IMR-90 (cell line): ENCODE data around the gene TPM4. TPM values are rescaled to one million over a fixed set of nuclear protein-coding genes. Genes with fewer than 3 reads are reported as not detected.
A peak's percentile ranks its signal among the peaks of the same experiment; 100 is the strongest.

Experiments
- ATAC-seq: fragments of 200-7000 bp; cut with Tn5 transposase; 2 replicates; pipeline ENCODE4 v1.9.1; 2020; ENCODE audit warnings: low read depth, mild to moderate bottlenecking, moderate library complexity
- BruUV-seq: library from RNA; stranded (reverse); fragments of 400-500 nt; replicated peaks from 2 replicates; lab custom pipeline; 2021; lab: Mats Ljungman, UMichigan
- CTCF ChIA-PET: fragments of 300-600 bp; formaldehyde crosslinking; extraction: SDS; loops from one replicate; lab custom pipeline; 2021; ENCODE audit warnings: antibody characterized with exemption; lab: Yijun Ruan, JAX
- POLR2A ChIA-PET: fragments of 300-600 bp; sonication (Branson Sonifier 250); formaldehyde crosslinking; loops from one replicate; lab custom pipeline; 2022; ENCODE audit warnings: antibody characterized with exemption; ENCODE audit not compliant: unreplicated experiment; lab: Charles Lee
- DNase-seq: peaks from one replicate; pipeline ENCODE4 v3.0.0; 2013
- H2AFZ ChIP-seq: replicated peaks from 2 replicates; pipeline ENCODE3; 2013; ENCODE audit warnings: low read length, mild to moderate bottlenecking; ENCODE audit not compliant: poor library complexity
- H2AK5ac ChIP-seq: 2 replicates; pipeline ENCODE4 v1.6.1; 2013; ENCODE audit warnings: low read depth, low read length, inconsistent platforms
- H2AK9ac ChIP-seq: replicated peaks from 2 replicates; pipeline ENCODE3; 2013; ENCODE audit warnings: mild to moderate bottlenecking, low read depth, low read length, moderate library complexity; ENCODE audit not compliant: poor library complexity
- H2BK120ac ChIP-seq: 2 replicates; pipeline ENCODE4 v1.6.1; 2013; ENCODE audit warnings: low read depth, low read length, inconsistent platforms
- H2BK15ac ChIP-seq: 3 replicates; pipeline ENCODE4 v1.6.1; 2013; ENCODE audit warnings: low read depth, low read length, inconsistent platforms
- H2BK20ac ChIP-seq: 2 replicates; pipeline ENCODE4 v1.6.1; 2013; ENCODE audit warnings: low read depth, mild to moderate bottlenecking, inconsistent platforms, low read length, moderate library complexity
- H2BK5ac ChIP-seq: 2 replicates; pipeline ENCODE4 v1.6.1; 2013; ENCODE audit warnings: mild to moderate bottlenecking, low read depth, low read length, inconsistent platforms; ENCODE audit not compliant: poor library complexity, severe bottlenecking
- H3K14ac ChIP-seq: replicated peaks from 2 replicates; pipeline ENCODE4 v1.6.1; 2013; ENCODE audit warnings: low read depth, low read length, inconsistent platforms
- H3K18ac ChIP-seq: 2 replicates; pipeline ENCODE4 v1.6.1; 2013; ENCODE audit warnings: low read depth, low read length, control low read depth
- H3K23ac ChIP-seq: 2 replicates; pipeline ENCODE4 v1.6.1; 2013; ENCODE audit warnings: low read depth, low read length, inconsistent platforms
- H3K27ac ChIP-seq: 2 replicates; pipeline ENCODE4 v1.5.1; 2013; ENCODE audit warnings: mild to moderate bottlenecking, control low read depth, low read length; ENCODE audit not compliant: insufficient read depth
- H3K27me3 ChIP-seq: 2 replicates; pipeline ENCODE4 v1.6.1; 2013; ENCODE audit warnings: low read length; ENCODE audit not compliant: control insufficient read depth, insufficient read depth
- H3K36me3 ChIP-seq: 2 replicates; pipeline ENCODE4 v1.6.1; 2013; ENCODE audit warnings: low read length, mixed read lengths; ENCODE audit not compliant: control insufficient read depth, insufficient read depth
- H3K4ac ChIP-seq: 2 replicates; pipeline ENCODE4 v1.6.1; 2013; ENCODE audit warnings: low read depth, low read length, inconsistent platforms
- H3K4me1 ChIP-seq: 2 replicates; pipeline ENCODE4 v1.6.1; 2013; ENCODE audit warnings: low read length, mixed read lengths; ENCODE audit not compliant: control insufficient read depth, insufficient read depth
- H3K4me2 ChIP-seq: 2 replicates; pipeline ENCODE4 v1.6.1; 2013; ENCODE audit warnings: low read depth, mild to moderate bottlenecking, control low read depth, low read length, moderate library complexity
- H3K4me3 ChIP-seq: 2 replicates; pipeline ENCODE4 v1.5.1; 2013; ENCODE audit warnings: low read depth, mild to moderate bottlenecking, control low read depth, low read length, moderate library complexity; ENCODE audit not compliant: insufficient read depth
- H3K56ac ChIP-seq: 2 replicates; pipeline ENCODE4 v1.6.1; 2013; ENCODE audit warnings: low read length, inconsistent platforms; ENCODE audit not compliant: insufficient read depth; ENCODE audit errors: extremely low read depth
- H3K79me1 ChIP-seq, 2 experiments: 2 replicates each; pipeline ENCODE4 v1.6.1; 2013; ENCODE audit warnings: low read length in 2 of 2, inconsistent platforms in 1 of 2, low read depth in 1 of 2
- H3K9ac ChIP-seq: 2 replicates; pipeline ENCODE4 v1.6.1; 2013; ENCODE audit warnings: low read depth, low read length, control low read depth
- H3K9me1 ChIP-seq: 2 replicates; pipeline ENCODE4 v1.6.1; 2013; ENCODE audit warnings: low read length, inconsistent platforms; ENCODE audit not compliant: insufficient read depth
- H3K9me3 ChIP-seq: 2 replicates; pipeline ENCODE4 v1.6.1; 2013; ENCODE audit warnings: low read length; ENCODE audit not compliant: control insufficient read depth, insufficient read depth
- H4K20me1 ChIP-seq: 2 replicates; pipeline ENCODE4 v1.6.1; 2013; ENCODE audit warnings: low read length, inconsistent platforms; ENCODE audit not compliant: insufficient read depth
- H4K5ac ChIP-seq: 2 replicates; pipeline ENCODE4 v1.6.1; 2013; ENCODE audit warnings: mild to moderate bottlenecking, low read depth, low read length, control low read depth
- H4K8ac ChIP-seq, 2 experiments: 2 replicates each; pipeline ENCODE4 v1.6.1; 2013; ENCODE audit warnings: low read depth in 2 of 2, low read length in 2 of 2, control low read depth in 1 of 2, inconsistent platforms in 1 of 2
- H4K91ac ChIP-seq: 2 replicates; pipeline ENCODE4 v1.6.1; 2013; ENCODE audit warnings: low read depth, low read length, inconsistent platforms; ENCODE audit not compliant: insufficient read depth
- BHLHE40 ChIP-seq: fragments of 150-350 bp; IDR thresholded peaks from 2 replicates; pipeline ENCODE4 v1.6.1; 2016; ENCODE audit warnings: mild to moderate bottlenecking, low read depth, low read length
- CEBPB ChIP-seq: IDR thresholded peaks from 2 replicates; pipeline ENCODE4 v1.6.1; 2012; ENCODE audit warnings: low read depth, low read length, improper control_type of control experiment
- POLR2A ChIP-seq: IDR thresholded peaks from 2 replicates; pipeline ENCODE4 v1.6.1; 2012; ENCODE audit warnings: mild to moderate bottlenecking, low read depth, low read length
- RCOR1 ChIP-seq: IDR thresholded peaks from 2 replicates; pipeline ENCODE4 v1.6.1; 2012; ENCODE audit warnings: mild to moderate bottlenecking, low read length, improper control_type of control experiment; ENCODE audit not compliant: insufficient replicate concordance
- SMC3 ChIP-seq: fragments of 150-350 bp; IDR thresholded peaks from 2 replicates; pipeline ENCODE4 v1.6.1; 2016; ENCODE audit warnings: low read depth, mild to moderate bottlenecking, antibody characterized with exemption, low read length, moderate library complexity
- WGBS, 2 experiments: methylation state at CpG; one replicate each; pipeline versions ENCODE4 v1.1.5 to v1.1.7; 2013; ENCODE audit warnings: missing lambda C conversion rate in 2 of 2; ENCODE audit not compliant: insufficient read length in 1 of 2; ENCODE audit errors: extremely low coverage in 2 of 2; 5-methylcytosine and 5-hydroxymethylcytosine counted together
- dilution Hi-C: fragments of 300-500 bp; cut with HindIII; formaldehyde crosslinking; loops from one replicate; pipeline ENCODE4 v1.14.3; 2018; ENCODE audit warnings: low sequenced_read_pairs; ENCODE audit not compliant: unreplicated experiment
- in situ Hi-C: fragments of 300-500 bp; cut with MboI; formaldehyde crosslinking; loops from 3 replicates; pipeline ENCODE4 v1.14.3; 2019; ENCODE audit warnings: low sequenced_read_pairs, inconsistent platforms, mixed read lengths
- intact Hi-C: fragments of 100-400 bp; cut with micrococcal nuclease; formaldehyde crosslinking; loops from 2 replicates; pipeline ENCODE4 v1.10.0; 2022
- polyA plus RNA-seq, 3 experiments: library from polyadenylated mRNA; depleted of rRNA; stranded (reverse); fragments of >200 nt; gene quantifications; 2 replicates each; pipeline ENCODE4 v1.2.3, GENCODE V29; 2012; ENCODE audit warnings: low replicate concordance in 1 of 3
- total RNA-seq: library from RNA; depleted of rRNA; stranded (reverse); fragments of >200 nt; gene quantifications from 2 replicates; pipeline ENCODE4 v1.2.3, GENCODE V29; 2012
- TF ChIP-seq, protein P1 (sequence below): conservative IDR thresholded peaks from 2 replicates; pipeline ENCODE4 v1.5.1; 2012; ENCODE audit warnings: mild to moderate bottlenecking, low read depth, low read length, improper control_type of control experiment

Gene TPM4
- total and polyA plus RNA-seq, 2 of the 4 experiments (the other 2 are of a cell fraction), result 1,075 to 1,160 TPM

DNA sequence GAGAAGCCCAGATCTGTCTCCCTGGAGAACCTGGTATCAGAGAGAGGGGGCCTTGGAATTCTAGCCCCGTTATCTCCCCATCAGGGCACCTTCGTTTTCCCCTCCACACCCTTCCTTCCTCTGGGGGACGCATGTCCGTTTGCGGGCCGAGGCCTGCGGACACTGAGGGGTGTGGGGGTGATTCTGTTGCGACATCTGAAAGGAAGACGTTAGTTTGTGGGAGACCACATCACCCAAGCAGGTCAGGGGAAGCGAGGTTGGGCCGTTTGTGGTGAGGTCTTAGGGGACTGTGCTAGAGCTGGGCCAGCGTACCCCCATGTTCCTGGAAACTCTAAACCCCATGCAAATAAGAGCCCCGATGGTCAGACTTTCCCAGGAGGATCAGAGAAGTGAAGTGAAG lies 63.5 kb downstream of the TPM4 start:
- in situ Hi-C loops, result no loop called here
- H3K27ac ChIP-seq, result no peak overlapping the region
- no peak overlapping the region for H2BK120ac ChIP-seq
- no peak overlapping the region for H2BK5ac ChIP-seq
- H4K91ac ChIP-seq, result no peak overlapping the region
- no peak overlapping the region for H2AK5ac ChIP-seq
- H3K4me2 ChIP-seq, result no peak overlapping the region
- WGBS, 2 experiments, result no CpG with 5 or more reads among the region's 13 CpGs
- peak overlapping the region; percentile 55 for H2AK9ac ChIP-seq
- no peak overlapping the region for H2BK20ac ChIP-seq
- no peak overlapping the region for H3K9ac ChIP-seq
- intact Hi-C loops, result no loop called here
- no peaks in the 10 kb centered on the region; the same call in 1 of the 2 replicates for H3K27me3 ChIP-seq
- H3K79me1 ChIP-seq, result no peaks in the 10 kb centered on the region
- H3K4me3 ChIP-seq, result no peak overlapping the region
- H2BK15ac ChIP-seq, result no peak overlapping the region
- ChIA-PET POLR2A (no interaction called here), CTCF (no interaction called here)
- no TSS peak for BruUV-seq
- DNase-seq (no peak), ATAC-seq (no peak)
- H3K18ac ChIP-seq, result no peak overlapping the region
- H3K9me3 ChIP-seq, result no peaks in the 10 kb centered on the region
- H4K20me1 ChIP-seq, result no peaks in the 10 kb centered on the region; the same call in 1 of the 2 replicates
- dilution Hi-C loops, result no loop called here
- no peak overlapping the region for H2AFZ ChIP-seq
- no peak overlapping the region for H3K14ac ChIP-seq
- no peak overlapping the region for H4K8ac ChIP-seq
- TF ChIP-seq, protein P1, sequence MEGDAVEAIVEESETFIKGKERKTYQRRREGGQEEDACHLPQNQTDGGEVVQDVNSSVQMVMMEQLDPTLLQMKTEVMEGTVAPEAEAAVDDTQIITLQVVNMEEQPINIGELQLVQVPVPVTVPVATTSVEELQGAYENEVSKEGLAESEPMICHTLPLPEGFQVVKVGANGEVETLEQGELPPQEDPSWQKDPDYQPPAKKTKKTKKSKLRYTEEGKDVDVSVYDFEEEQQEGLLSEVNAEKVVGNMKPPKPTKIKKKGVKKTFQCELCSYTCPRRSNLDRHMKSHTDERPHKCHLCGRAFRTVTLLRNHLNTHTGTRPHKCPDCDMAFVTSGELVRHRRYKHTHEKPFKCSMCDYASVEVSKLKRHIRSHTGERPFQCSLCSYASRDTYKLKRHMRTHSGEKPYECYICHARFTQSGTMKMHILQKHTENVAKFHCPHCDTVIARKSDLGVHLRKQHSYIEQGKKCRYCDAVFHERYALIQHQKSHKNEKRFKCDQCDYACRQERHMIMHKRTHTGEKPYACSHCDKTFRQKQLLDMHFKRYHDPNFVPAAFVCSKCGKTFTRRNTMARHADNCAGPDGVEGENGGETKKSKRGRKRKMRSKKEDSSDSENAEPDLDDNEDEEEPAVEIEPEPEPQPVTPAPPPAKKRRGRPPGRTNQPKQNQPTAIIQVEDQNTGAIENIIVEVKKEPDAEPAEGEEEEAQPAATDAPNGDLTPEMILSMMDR, result no peak
- TF ChIP-seq POLR2A (no peak), CEBPB (peak; percentile 12; the same call in 1 of the 2 replicates), BHLHE40 (no peak), SMC3 (no peak), RCOR1 (no peak)
- no peak overlapping the region for H3K4ac ChIP-seq
- no peak overlapping the region for H4K5ac ChIP-seq
- no peaks in the 10 kb centered on the region for H3K4me1 ChIP-seq
- no peak overlapping the region for H3K23ac ChIP-seq
- no peak overlapping the region for H3K56ac ChIP-seq
- no peaks in the 10 kb centered on the region for H3K36me3 ChIP-seq
- no peaks in the 10 kb centered on the region for H3K9me1 ChIP-seq
